CD4-positive, alpha-beta T cell (primary cell): ENCODE results near the gene SYNE1. TPM values are rescaled to one million over a fixed set of nuclear protein-coding genes. Genes with fewer than 3 reads are reported as not detected.
A peak's percentile ranks its signal among the peaks of the same experiment; 100 is the strongest.

Experiments
- ATAC-seq: fragments of 200-7000 bp; cut with Tn5 transposase; one replicate; pipeline ENCODE4 v1.10.0; 2022; ENCODE audit warnings: mild to moderate bottlenecking; ENCODE audit not compliant: poor library complexity
- CTCF ChIA-PET: fragments of 350-600 bp; sonication (Branson Sonifier 250); formaldehyde crosslinking; loops from one replicate; lab custom pipeline; 2021; ENCODE audit warnings: antibody characterized with exemption, inconsistent platforms; lab: Charles Lee
- POLR2A ChIA-PET: fragments of 350-600 bp; sonication (Branson Sonifier 250); formaldehyde crosslinking; loops from one replicate; lab custom pipeline; 2021; ENCODE audit warnings: antibody characterized with exemption, inconsistent platforms; lab: Charles Lee
- DNase-seq, 14 experiments: peaks; one replicate each; pipeline ENCODE4 v3.0.0-alpha.2; 2013 to 2020; ENCODE audit warnings: mixed read lengths in 2 of 14
- H3K27ac ChIP-seq, 2 donors: one replicate each; pipeline versions ENCODE4 v1.5.1 to v1.7.0; 2013; ENCODE audit warnings: low read length in 2 of 2, low read depth in 1 of 2, mild to moderate bottlenecking in 1 of 2
- H3K27me3 ChIP-seq, 2 experiments: 1 replicate in 1 of 2; 2 replicates in 1 of 2; pipeline versions ENCODE4 v1.6.1 to v1.7.0; 2013; ENCODE audit warnings: low read length in 2 of 2, control low read depth in 1 of 2, mild to moderate bottlenecking in 1 of 2, moderate library complexity in 1 of 2; ENCODE audit not compliant: insufficient read depth in 2 of 2, control insufficient read depth in 1 of 2
- H3K36me3 ChIP-seq: one replicate; pipeline ENCODE4 v1.6.1; 2013; ENCODE audit warnings: low read length, control low read depth; ENCODE audit not compliant: insufficient read depth
- H3K4me1 ChIP-seq: one replicate; pipeline ENCODE4 v1.6.1; 2013; ENCODE audit warnings: low read length, control low read depth; ENCODE audit not compliant: insufficient read depth
- H3K4me3 ChIP-seq: one replicate; pipeline ENCODE4 v1.5.1; 2013; ENCODE audit warnings: mild to moderate bottlenecking, low read length, moderate library complexity
- H3K9me3 ChIP-seq, 2 experiments: 1 replicate in 1 of 2; 2 replicates in 1 of 2; pipeline versions ENCODE4 v1.6.1 to v1.7.0; 2013; ENCODE audit warnings: low read length in 2 of 2, mild to moderate bottlenecking in 2 of 2, control low read depth in 1 of 2, moderate library complexity in 1 of 2; ENCODE audit not compliant: control insufficient read depth in 1 of 2, insufficient read depth in 1 of 2
- H3K27ac Mint-ChIP-seq: one replicate; pipeline ENCODE4 v1.8.0; 2020; ENCODE audit warnings: mixed read lengths
- H3K27me3 Mint-ChIP-seq: one replicate; pipeline ENCODE4 v1.8.0; 2021; ENCODE audit warnings: mixed read lengths
- H3K36me3 Mint-ChIP-seq: one replicate; pipeline ENCODE4 v1.8.0; 2021; ENCODE audit warnings: low read depth, mixed read lengths
- H3K4me1 Mint-ChIP-seq: one replicate; pipeline ENCODE4 v1.8.0; 2021; ENCODE audit warnings: low read depth, mixed read lengths
- H3K4me3 Mint-ChIP-seq: one replicate; pipeline ENCODE4 v1.8.0; 2020; ENCODE audit warnings: mild to moderate bottlenecking, mixed read lengths
- H3K9me3 Mint-ChIP-seq: one replicate; pipeline ENCODE4 v1.8.0; 2020; ENCODE audit warnings: mixed read lengths
- intact Hi-C, 2 experiments: fragments of 100-400 bp; cut with DNase I in 1 of 2; cut with micrococcal nuclease in 1 of 2; formaldehyde crosslinking; loops; one replicate each; pipeline versions ENCODE4 v1.15.1 to v1.9.0; 2023 to 2025; cut with DNase I, micrococcal nuclease
- total RNA-seq, 174 experiments: library from RNA in 2 of 174; stranded (reverse) in 2 of 174; gene quantifications; one replicate each; pipeline ENCODE4 v1.2.3 and lab custom pipeline; 2021 to 2026
- TF ChIP-seq, protein P1 (sequence below): fragments of 200-600 bp; IDR thresholded peaks from one replicate; pipeline ENCODE4 v1.8.0; 2022; ENCODE audit warnings: antibody characterized with exemption, mild to moderate bottlenecking

The SYNE1 gene
- total RNA-seq, 2 experiments from 2014 or later, result 94.9 to 108 TPM

DNA sequence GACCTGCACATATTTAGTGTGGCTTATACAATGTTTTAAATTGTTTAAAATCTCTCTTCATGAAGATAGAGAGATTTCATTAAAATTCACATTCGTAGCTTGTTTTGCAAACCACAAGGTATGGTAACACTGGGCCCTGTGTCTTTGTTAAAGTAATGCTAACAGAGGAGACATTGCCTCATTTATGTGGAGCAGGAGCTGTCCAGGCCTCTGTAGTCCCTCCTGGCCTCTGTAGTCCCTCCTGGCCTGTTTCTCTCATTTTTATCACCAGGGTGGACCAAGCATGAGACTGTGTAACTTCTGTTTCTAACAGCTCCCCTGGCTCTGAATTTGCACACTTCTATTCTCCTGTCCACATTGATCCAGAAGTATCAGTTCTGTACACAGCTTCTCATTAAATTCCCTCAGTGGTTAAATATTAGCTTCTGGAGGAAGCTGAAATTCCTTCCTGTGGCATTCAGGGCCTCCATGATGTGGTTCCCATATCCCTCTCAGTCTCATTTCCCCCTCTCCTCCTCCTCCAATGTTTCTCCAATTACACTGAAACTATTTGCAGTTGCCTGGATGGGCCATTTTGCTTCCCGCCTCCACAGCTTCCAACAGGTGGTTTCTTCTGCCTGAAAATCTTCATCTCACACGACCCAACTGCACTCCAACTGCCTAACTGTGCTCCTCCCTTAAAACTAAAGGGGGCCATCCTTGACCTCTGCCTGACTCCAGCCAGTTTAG lies 340.4 kb downstream of the SYNE1 start:
- ChIA-PET POLR2A (interaction anchor here (0.6 kb wide), 1 partner anchor 624 kb away, joined by 3 read pairs; no protein-coding TSS in a partner anchor), CTCF (interaction anchor here (3.9 kb wide), 1 partner anchor 41 kb away, joined by 21 read pairs; no protein-coding TSS in a partner anchor)
- intact Hi-C loops, result no loop called here
- peak overlapping the region; percentile 41 for H3K27ac Mint-ChIP-seq
- Histone ChIP-seq H3K27me3 (no peaks in the 10 kb centered on the region), H3K36me3 (peaks cover 39% of the 10 kb centered on the region), H3K4me1 (peaks cover 8% of the 10 kb centered on the region), H3K27ac (no peak overlapping the region), H3K4me3 (no peak overlapping the region), H3K9me3 (no peaks in the 10 kb centered on the region)
- H3K4me3 Mint-ChIP-seq, result no peak overlapping the region
- ATAC-seq (no peak), DNase-seq (no peak)
- H3K4me1 Mint-ChIP-seq, result peaks cover 51% of the 10 kb centered on the region
- peaks cover 59% of the 10 kb centered on the region for H3K36me3 Mint-ChIP-seq
- TF ChIP-seq, protein P1, sequence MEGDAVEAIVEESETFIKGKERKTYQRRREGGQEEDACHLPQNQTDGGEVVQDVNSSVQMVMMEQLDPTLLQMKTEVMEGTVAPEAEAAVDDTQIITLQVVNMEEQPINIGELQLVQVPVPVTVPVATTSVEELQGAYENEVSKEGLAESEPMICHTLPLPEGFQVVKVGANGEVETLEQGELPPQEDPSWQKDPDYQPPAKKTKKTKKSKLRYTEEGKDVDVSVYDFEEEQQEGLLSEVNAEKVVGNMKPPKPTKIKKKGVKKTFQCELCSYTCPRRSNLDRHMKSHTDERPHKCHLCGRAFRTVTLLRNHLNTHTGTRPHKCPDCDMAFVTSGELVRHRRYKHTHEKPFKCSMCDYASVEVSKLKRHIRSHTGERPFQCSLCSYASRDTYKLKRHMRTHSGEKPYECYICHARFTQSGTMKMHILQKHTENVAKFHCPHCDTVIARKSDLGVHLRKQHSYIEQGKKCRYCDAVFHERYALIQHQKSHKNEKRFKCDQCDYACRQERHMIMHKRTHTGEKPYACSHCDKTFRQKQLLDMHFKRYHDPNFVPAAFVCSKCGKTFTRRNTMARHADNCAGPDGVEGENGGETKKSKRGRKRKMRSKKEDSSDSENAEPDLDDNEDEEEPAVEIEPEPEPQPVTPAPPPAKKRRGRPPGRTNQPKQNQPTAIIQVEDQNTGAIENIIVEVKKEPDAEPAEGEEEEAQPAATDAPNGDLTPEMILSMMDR, result no peak
- H3K9me3 Mint-ChIP-seq, result no peaks in the 10 kb centered on the region
- H3K27me3 Mint-ChIP-seq, result no peaks in the 10 kb centered on the region

DNA sequence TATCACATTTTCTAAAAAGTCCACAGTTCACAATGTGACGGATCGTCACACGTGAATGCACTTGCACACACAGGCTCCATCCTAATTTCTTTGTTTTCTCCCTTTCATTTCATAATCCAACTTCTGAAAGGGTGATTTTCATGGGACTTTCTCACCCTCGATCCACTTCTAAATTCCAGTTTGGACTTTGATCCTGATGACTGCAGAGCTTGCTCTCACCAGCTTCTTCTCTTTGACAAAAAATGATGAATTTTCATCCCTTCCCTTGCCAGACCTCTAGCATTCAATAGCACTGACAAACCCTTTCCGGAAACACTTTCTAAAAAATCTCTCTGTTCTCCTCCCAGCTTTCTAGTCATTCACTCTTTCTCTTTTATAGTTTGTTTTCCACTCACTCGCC lies 341.2 kb downstream of the SYNE1 start:
- Mint-ChIP-seq H3K27me3 (no peaks in the 10 kb centered on the region), H3K9me3 (no peaks in the 10 kb centered on the region), H3K4me1 (peaks cover 42% of the 10 kb centered on the region), H3K27ac (no peak overlapping the region), H3K4me3 (no peak overlapping the region), H3K36me3 (peaks cover 60% of the 10 kb centered on the region)
- peaks cover 8% of the 10 kb centered on the region for H3K4me1 ChIP-seq
- H3K9me3 ChIP-seq, result no peaks in the 10 kb centered on the region
- peaks cover 46% of the 10 kb centered on the region for H3K36me3 ChIP-seq
- ChIA-PET CTCF (interaction anchor here (3.9 kb wide), 1 partner anchor 42 kb away, joined by 21 read pairs; no protein-coding TSS in a partner anchor), POLR2A (no interaction called here)
- intact Hi-C loops, result no loop called here
- no peaks in the 10 kb centered on the region for H3K27me3 ChIP-seq
- ATAC-seq (no peak), DNase-seq (no peak)
- TF ChIP-seq, protein P1, result no peak
- H3K4me3 ChIP-seq, result no peak overlapping the region
- H3K27ac ChIP-seq, result no peak overlapping the region

DNA sequence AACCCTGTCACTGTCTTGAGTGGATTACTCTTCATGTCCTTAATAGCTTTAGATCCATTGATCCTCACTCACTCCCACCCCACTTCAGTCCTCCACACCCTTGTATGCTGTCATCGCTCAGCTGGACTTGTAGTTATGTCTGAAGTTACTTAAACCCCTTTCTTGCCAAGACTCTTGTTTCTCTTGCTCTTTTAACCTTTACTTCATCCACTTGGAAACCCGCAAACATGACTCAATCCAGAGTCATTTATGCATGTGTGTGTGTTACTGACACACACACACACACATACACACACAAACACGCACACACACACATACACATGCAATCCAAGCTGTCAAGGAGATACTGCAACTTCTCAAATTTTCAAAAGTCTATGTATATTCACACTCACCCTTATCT lies 341.8 kb downstream of the SYNE1 start:
- intact Hi-C loops, result no loop called here
- CTCF ChIA-PET, result no interaction called here
- H3K4me1 Mint-ChIP-seq, result peaks cover 37% of the 10 kb centered on the region
- H3K9me3 ChIP-seq, result no peaks in the 10 kb centered on the region
- no peak overlapping the region for H3K4me3 ChIP-seq
- no peaks in the 10 kb centered on the region for H3K27me3 ChIP-seq
- H3K27ac ChIP-seq, result no peak overlapping the region
- H3K4me1 ChIP-seq, result peaks cover 4% of the 10 kb centered on the region
- H3K4me3 Mint-ChIP-seq, result no peak overlapping the region
- H3K27me3 Mint-ChIP-seq, result no peaks in the 10 kb centered on the region
- no peak for DNase-seq
- peaks cover 65% of the 10 kb centered on the region for H3K36me3 Mint-ChIP-seq
- POLR2A ChIA-PET, result no interaction called here
- TF ChIP-seq, protein P1, result no peak
- peak overlapping the region; percentile 6 for H3K27ac Mint-ChIP-seq
- H3K9me3 Mint-ChIP-seq, result no peaks in the 10 kb centered on the region
- ATAC-seq, result no peak
- H3K36me3 ChIP-seq, result peaks cover 50% of the 10 kb centered on the region
